GM08714 (cell line): ENCODE measurements around the gene NAA15.
"Not testable (repeated sequence)": the region's sequence is repeated elsewhere in the genome, so short reads cannot be mapped to it uniquely, and the experiment has no call there.

Experiments used
- H3K4me3 ChIP-seq: fragments of 200-500 bp; sonication (Bioruptor generic); 2 replicates; pipeline ENCODE4 v1.5.1; 2014; ENCODE audit warnings: mild to moderate bottlenecking, low read length, inconsistent platforms
- ZNF274 ChIP-seq: IDR thresholded peaks from 2 replicates; pipeline ENCODE4 v1.6.1; 2012; ENCODE audit warnings: mild to moderate bottlenecking, low read depth, low read length

The NAA15 gene

DNA sequence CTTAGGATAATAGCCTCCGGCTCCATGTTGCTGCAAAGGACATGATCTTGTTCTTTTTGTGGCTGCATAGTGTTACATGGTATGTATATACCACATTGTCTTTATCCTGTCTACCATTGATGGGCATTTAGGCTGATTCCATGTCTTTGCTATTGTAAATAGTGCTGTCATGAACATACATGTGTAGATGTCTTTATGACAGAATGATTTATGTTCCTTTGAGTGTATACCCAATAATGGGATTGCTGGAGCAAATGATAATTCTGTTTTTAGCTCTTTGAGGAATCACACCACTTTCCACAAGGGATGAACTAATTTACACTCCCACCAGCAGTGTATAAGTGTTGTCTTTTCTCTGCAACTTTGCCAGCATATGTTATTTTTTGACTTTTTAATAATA lies 157.2 kb downstream of the NAA15 start:
- no peak overlapping the region for H3K4me3 ChIP-seq
- TF ChIP-seq ZNF274 = no peak

DNA sequence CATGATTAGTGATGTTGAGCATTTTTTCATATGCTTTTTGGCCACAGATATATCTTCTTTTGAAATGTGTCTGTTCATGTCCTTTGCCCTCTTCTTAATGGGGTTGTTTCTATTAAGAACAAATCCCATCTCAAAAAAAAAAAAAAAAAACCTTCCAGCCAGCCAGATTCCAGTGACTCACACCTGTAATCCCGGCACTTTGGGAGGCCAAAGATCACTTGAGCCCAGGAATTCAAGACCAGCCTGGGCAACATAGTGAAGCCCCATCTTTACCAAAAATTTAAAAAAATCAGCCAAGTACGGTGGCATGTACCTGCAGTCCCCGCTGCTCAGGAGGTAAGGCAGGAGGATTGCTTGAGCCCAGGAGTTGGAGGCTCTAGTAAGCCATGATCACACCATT lies 157.7 kb downstream of the NAA15 start:
- no peak for TF ChIP-seq ZNF274
- no peak overlapping the region for H3K4me3 ChIP-seq

DNA sequence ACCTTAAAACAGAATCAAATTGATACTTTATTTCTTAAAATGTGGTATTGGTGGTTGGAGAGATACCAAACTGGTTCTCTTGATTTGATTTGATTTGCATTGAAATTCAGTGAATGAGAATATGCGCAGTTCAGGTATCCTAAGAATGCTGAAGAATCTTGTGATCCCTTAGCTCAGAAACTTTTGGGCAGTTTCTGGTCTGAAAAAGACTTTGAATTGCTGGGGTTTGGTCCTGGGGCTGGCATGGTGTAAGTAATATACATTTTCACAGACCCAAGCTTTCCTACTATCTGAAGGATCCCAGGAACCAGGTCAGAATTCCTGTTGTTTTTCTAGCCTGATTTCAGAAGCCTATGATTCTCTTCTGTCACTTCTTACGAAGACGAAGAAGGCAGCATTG lies 159.3 kb downstream of the NAA15 start:
- no peak for TF ChIP-seq ZNF274

DNA sequence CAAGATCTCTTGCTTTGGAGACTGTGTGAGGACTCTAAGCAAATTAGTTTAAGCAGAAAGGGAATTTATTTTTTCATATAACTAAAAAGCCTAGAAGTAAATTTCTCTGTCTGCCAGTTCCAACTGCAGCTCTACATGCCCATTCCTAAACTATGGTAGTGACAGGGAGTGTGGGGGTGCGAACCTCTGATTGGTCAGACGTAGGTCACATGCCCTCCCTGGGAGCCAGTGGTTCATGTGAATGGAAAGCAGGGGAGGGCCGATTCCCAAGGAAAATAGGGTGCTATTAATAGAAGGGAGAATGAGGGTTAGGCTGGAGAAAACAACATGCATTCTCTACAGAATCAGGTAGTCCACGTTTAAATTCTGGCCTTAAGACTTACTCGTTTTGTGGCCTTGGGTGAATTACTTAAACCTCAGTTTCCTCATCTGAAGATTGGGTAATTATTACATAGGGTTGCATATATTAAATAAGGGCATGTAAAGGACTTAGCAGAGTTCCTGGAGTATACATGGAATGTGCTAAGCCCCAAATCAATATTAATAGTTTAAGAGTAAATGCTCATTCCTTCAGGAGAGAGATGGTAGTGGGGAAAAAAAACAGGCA lies 159.8 kb downstream of the NAA15 start:
- no peak for TF ChIP-seq ZNF274
- no peak overlapping the region for H3K4me3 ChIP-seq

More for the DNA sequence above, 159.3 kb downstream of the NAA15 start:
- no peak overlapping the region for H3K4me3 ChIP-seq

DNA sequence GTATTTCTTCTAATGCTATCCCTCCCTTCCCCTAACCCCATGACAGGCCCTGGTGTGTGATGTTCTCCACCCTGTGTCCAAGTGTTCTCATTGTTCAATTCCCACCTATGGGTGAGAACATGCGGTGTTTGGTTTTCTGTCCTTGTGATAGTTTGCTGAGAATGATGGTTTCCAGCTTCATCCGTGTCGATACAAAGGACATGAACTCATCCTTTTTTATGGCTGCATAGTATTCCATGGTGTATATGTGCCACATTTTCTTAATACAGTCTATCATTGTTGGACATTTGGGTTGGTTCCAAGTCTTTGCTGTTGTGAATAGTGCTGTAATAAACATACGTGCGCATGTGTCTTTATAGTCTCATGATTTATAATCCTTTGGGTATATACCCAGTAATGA lies 163.2 kb downstream of the NAA15 start:
- H3K4me3 ChIP-seq = not testable (repeated sequence)

DNA sequence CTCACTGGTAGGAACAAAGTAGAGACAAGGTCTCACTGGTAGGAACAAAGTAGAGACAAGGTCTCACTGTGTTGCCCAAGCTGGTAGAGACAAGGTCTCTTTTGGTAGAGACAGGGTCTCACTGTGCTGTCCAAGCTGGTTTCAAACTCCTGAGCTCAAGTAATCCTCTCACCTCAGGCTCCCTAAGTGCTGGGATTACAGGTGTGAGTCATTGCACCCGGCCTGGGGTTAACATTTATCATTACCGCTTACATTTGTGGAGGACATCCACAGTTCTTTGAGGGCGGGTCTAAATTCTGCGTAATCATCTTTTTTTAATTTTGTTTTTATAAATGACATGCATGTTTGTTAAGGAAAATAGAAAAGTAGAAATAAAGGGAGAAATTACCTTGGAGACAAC lies 164.6 kb downstream of the NAA15 start:
- no peak for TF ChIP-seq ZNF274
- H3K4me3 ChIP-seq = no peak overlapping the region

DNA sequence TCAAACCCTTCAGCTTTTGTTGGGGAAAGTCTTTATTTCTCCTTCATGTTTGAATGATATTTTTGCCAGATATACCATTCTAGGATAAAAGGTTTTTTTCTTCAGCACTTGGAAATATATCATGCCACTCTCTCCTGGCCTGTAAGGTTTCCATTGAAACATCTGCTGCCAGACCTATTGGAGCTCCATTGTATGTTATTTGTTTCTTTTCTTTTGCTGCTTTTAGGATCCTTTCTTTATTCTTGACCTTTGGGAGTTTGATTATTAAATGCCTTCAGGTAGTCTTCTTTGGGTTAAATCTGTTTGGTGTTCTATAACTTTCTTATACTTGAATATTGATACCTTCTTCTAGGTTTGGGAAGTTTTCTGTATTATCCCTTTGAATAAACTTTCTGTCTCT lies 167.5 kb downstream of the NAA15 start:
- not testable (repeated sequence) for H3K4me3 ChIP-seq

DNA sequence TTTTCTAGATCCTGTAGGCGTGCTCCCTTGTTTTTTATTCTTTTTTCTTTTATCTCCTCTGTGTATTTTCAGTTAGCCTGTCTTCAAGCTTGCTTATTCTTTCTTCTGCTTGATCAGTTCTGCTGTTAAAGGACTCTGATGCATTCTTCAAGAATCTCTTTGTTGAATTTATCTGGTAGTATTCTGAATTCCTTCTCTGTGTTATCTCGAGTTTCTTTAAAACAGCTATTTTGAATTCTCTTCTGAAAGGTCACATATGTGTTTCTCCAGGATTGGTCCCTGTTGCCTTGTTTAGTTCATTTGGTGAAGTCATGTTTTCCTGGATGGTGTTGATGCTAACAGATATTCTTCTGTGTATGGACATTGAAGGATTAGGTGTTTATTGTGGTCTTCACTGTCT lies 167.9 kb downstream of the NAA15 start:
- H3K4me3 ChIP-seq = no peak overlapping the region
- no peak for TF ChIP-seq ZNF274
